NB4 (cell line): Measurements from ENCODE around the gene JAM3.

Experiments used
- DNase-seq: peaks from one replicate; pipeline ENCODE4 v3.0.0; 2010; ENCODE audit warnings: low read depth
- H3K4me3 ChIP-seq: one replicate; pipeline ENCODE4 v1.5.1; 2011; ENCODE audit warnings: mild to moderate bottlenecking, low read depth, low read length, moderate library complexity
- CTCF ChIP-seq: IDR thresholded peaks from one replicate; pipeline ENCODE4 v1.5.1; 2012; ENCODE audit warnings: low read depth, low read length
- MAX ChIP-seq: IDR thresholded peaks from 2 replicates; pipeline ENCODE4 v1.6.1; 2011; ENCODE audit warnings: low read depth, low read length
- MYC ChIP-seq: IDR thresholded peaks from 2 replicates; pipeline ENCODE4 v1.6.1; 2011; ENCODE audit warnings: low read depth, low read length
- POLR2A ChIP-seq: IDR thresholded peaks from 2 replicates; pipeline ENCODE4 v1.6.1; 2011; ENCODE audit warnings: mild to moderate bottlenecking; ENCODE audit not compliant: insufficient read length; ENCODE audit errors: extremely low read depth

The JAM3 gene

GRCh38 chr11:134118006-134118405, 49.1 kb downstream of the JAM3 start:
- no peak for TF ChIP-seq POLR2A
- TF ChIP-seq MYC, result no peak
- no peak for DNase-seq
- no peak overlapping the region for H3K4me3 ChIP-seq

- TF ChIP-seq POLR2A, result no peak
- TF ChIP-seq MYC, result no peak
- no peak for TF ChIP-seq MAX
- TF ChIP-seq CTCF, result no peak
- DNase-seq, result no peak
- H3K4me3 ChIP-seq, result no peak overlapping the region
Observed at GRCh38 chr11:134119094-134119493, 50.2 kb downstream of the JAM3 start.

GRCh38 chr11:134120143-134120850, 51.4 kb downstream of the JAM3 start:
- no peak overlapping the region for H3K4me3 ChIP-seq
- DNase-seq, result no peak
- no peak for TF ChIP-seq MYC
- no peak for TF ChIP-seq POLR2A
- no peak for TF ChIP-seq MAX
- TF ChIP-seq CTCF, result no peak

GRCh38 chr11:134120921-134121526, 52.2 kb downstream of the JAM3 start:
- H3K4me3 ChIP-seq, result no peak overlapping the region
- no peak for TF ChIP-seq CTCF
- TF ChIP-seq MYC, result no peak
- no peak for TF ChIP-seq MAX
- TF ChIP-seq POLR2A, result no peak
- DNase-seq, result no peak

- DNase-seq, result no peak
- TF ChIP-seq MYC, result no peak
- TF ChIP-seq POLR2A, result no peak
- no peak for TF ChIP-seq MAX
- no peak for TF ChIP-seq CTCF
- no peak overlapping the region for H3K4me3 ChIP-seq
Observed at GRCh38 chr11:134124660-134125451, 56.0 kb downstream of the JAM3 start.

- no peak for DNase-seq
- H3K4me3 ChIP-seq, result no peak overlapping the region
Observed at GRCh38 chr11:134125507-134125906, 56.6 kb downstream of the JAM3 start.

More at GRCh38 chr11:134125507-134125906, 56.6 kb downstream of the JAM3 start:
- no peak for TF ChIP-seq MYC
- TF ChIP-seq CTCF, result no peak
- TF ChIP-seq POLR2A, result no peak
- TF ChIP-seq MAX, result no peak
